Uterus (tissue), 2 donors: ENCODE data around the gene DNAJC17.

Experiments used
- POLR2A ChIP-seq, 2 donors: fragments of 450-650 bp; IDR thresholded peaks; one replicate each; pipeline ENCODE4 v1.6.1; 2016; ENCODE audit warnings: antibody characterized with exemption in 2 of 2, mild to moderate bottlenecking in 1 of 2, moderate library complexity in 1 of 2
- TF ChIP-seq, protein P1 (sequence below), 4 experiments: fragments of 200-600 bp in 2 of 4; fragments of 450-650 bp in 2 of 4; sonication (generic) in 2 of 4; IDR thresholded peaks; one replicate each; pipeline ENCODE4 v1.5.1; 2016 to 2019; ENCODE audit warnings: antibody characterized with exemption in 4 of 4, mild to moderate bottlenecking in 2 of 4, moderate library complexity in 1 of 4

DNA sequence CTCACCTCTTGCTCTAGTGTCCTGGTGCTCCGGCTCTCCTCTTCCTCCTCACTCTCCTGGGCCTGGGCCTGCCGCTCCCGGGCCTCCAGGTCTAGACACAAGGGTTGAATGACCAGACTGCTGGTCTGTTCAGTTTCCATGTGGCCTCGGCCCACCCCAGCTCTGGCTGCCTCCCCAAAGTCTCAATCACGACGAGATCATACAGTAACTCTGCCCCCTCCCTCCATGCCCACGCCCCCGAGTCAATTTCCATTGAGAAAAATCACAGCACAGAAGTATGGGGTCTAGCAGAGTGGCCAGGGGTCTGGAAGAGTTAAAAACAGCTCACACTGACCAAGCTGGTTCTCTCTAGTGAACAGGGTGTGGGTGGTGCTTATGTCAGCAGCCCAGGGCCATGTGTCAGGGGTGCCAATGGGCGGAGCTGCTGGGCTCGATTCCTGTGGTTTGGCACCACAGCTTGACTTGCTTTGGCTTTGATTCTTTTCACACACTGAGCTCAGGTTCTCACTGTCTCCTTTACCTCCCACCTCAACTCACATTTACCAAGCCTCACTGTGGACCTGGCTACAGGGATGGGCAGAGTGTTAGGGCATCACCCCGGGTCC, 30.6 kb downstream of the DNAJC17 start:
- TF ChIP-seq, protein P1, sequence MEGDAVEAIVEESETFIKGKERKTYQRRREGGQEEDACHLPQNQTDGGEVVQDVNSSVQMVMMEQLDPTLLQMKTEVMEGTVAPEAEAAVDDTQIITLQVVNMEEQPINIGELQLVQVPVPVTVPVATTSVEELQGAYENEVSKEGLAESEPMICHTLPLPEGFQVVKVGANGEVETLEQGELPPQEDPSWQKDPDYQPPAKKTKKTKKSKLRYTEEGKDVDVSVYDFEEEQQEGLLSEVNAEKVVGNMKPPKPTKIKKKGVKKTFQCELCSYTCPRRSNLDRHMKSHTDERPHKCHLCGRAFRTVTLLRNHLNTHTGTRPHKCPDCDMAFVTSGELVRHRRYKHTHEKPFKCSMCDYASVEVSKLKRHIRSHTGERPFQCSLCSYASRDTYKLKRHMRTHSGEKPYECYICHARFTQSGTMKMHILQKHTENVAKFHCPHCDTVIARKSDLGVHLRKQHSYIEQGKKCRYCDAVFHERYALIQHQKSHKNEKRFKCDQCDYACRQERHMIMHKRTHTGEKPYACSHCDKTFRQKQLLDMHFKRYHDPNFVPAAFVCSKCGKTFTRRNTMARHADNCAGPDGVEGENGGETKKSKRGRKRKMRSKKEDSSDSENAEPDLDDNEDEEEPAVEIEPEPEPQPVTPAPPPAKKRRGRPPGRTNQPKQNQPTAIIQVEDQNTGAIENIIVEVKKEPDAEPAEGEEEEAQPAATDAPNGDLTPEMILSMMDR (IDR thresholded peaks at IDR 0.05) = no peak
- no peak for TF ChIP-seq POLR2A (IDR thresholded peaks at IDR 0.05)
